ENCODE measurements around the gene INPP5F.
A peak's percentile ranks its signal among the peaks of the same experiment; 100 is the strongest.

Gene INPP5F

GRCh38 chr10:119817991-119818888 is 92.4 kb downstream of the INPP5F start:
- H3K4me3 ChIP-seq (ENCODE audit: low read depth, low read length), result peak overlapping the region; percentile 59
- ChIA-PET CTCF (interaction anchor here (1.3 to 3.3 kb wide), 4 partner anchors 20 to 68 kb away, joined by 3 to 13 read pairs (median 6); no protein-coding TSS in a partner anchor), POLR2A (no interaction called here)
- peak; percentile 19 for TF ChIP-seq CTCF (IDR thresholded peaks at IDR 0.05; ENCODE audit: insufficient read depth, low read length, missing control alignments)
- no peak for DNase-seq (ENCODE audit: low read depth, low spot score)

- ChIA-PET POLR2A (no interaction called here), CTCF (interaction anchor here (1.1 to 2.2 kb wide), 3 partner anchors 22 to 69 kb away, joined by 4 to 7 read pairs (median 6); no protein-coding TSS in a partner anchor)
- peak overlapping the region; percentile 59 for H3K4me3 ChIP-seq (ENCODE audit: low read depth, low read length)
- TF ChIP-seq CTCF (IDR thresholded peaks at IDR 0.05; ENCODE audit: insufficient read depth, low read length, missing control alignments), result no peak
- no peak for DNase-seq (ENCODE audit: low read depth, low spot score)
These were observed 93.0 kb downstream of the INPP5F start for GRCh38 chr10:119818889-119819270.

DNA sequence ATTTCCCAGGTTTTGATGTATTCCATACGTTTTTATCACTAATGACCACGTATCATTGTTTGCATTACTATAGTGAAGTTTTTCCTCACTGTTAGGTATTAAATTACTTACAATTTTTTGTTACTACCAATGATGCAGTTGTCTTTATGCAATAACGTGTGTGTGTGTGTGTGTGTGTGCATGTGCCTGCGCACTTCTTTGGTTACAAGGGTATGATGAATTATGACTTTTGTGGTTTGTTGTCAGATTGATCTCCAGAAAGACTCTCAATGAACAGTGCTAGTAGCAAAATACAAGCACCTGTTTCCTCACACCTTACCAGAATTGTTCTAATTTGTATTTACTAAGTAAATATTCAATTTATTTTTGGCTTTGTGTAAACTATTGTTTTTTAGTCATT is 95.3 kb downstream of the INPP5F start:
- ChIA-PET POLR2A (no interaction called here), CTCF (interaction anchor here (1.8 kb wide), 1 partner anchor 71 kb away, joined by 4 read pairs; no protein-coding TSS in a partner anchor)
- no peak overlapping the region for H3K4me3 ChIP-seq (ENCODE audit: low read depth, low read length)
- no peak for TF ChIP-seq CTCF (IDR thresholded peaks at IDR 0.05; ENCODE audit: insufficient read depth, low read length, missing control alignments)
- no peak for DNase-seq (ENCODE audit: low read depth, low spot score)

- H3K4me3 ChIP-seq (ENCODE audit: low read depth, low read length), result no peak overlapping the region
- ChIA-PET CTCF (interaction anchor here (0.7 kb wide), 1 partner anchor 36 kb away, joined by 3 read pairs; no protein-coding TSS in a partner anchor), POLR2A (no interaction called here)
- no peak for TF ChIP-seq CTCF (IDR thresholded peaks at IDR 0.05; ENCODE audit: insufficient read depth, low read length, missing control alignments)
- no peak for DNase-seq (ENCODE audit: low read depth, low spot score)
These were observed 98.4 kb downstream of the INPP5F start for GRCh38 chr10:119824299-119824698.

DNA sequence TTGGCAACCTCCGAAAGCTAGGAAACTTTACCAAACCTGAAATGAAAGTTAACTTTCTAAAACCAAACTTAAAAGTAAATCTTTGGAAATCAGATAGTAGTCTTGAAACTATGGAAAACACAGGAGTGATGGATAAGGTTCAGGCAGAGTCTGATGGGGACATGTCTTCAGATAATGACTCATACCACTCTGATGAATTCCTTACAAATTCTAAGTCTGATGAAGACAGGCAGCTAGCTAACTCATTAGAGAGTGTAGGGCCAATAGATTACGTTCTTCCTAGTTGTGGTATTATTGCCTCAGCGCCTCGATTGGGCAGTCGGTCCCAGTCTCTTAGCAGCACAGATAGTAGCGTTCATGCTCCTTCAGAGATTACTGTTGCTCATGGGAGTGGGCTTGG is 100.9 kb downstream of the INPP5F start:
- H3K4me3 ChIP-seq (ENCODE audit: low read depth, low read length), result no peak overlapping the region
- POLR2A ChIA-PET, result no interaction called here
- no peak for TF ChIP-seq CTCF (IDR thresholded peaks at IDR 0.05; ENCODE audit: insufficient read depth, low read length, missing control alignments)
- DNase-seq (ENCODE audit: low read depth, low spot score), result no peak
- CTCF ChIA-PET, result no interaction called here

GRCh38 chr10:119827430-119827829 is 101.6 kb downstream of the INPP5F start:
- CTCF ChIA-PET, result interaction anchor here (1.3 to 2.3 kb wide), 2 partner anchors 17 to 77 kb away, joined by 6 to 10 read pairs; no protein-coding TSS in a partner anchor
- POLR2A ChIA-PET, result no interaction called here
- no peak overlapping the region for H3K4me3 ChIP-seq (ENCODE audit: low read depth, low read length)
- no peak for DNase-seq (ENCODE audit: low read depth, low spot score)
- TF ChIP-seq CTCF (IDR thresholded peaks at IDR 0.05; ENCODE audit: insufficient read depth, low read length, missing control alignments), result no peak
